NCI-H345 (cell line): ENCODE measurements around the gene DDX21.
"Not testable (repeated sequence)": the region's sequence is repeated elsewhere in the genome, so short reads cannot be mapped to it uniquely, and the experiment has no call there.

Experiments
- DNase-seq: peaks from one replicate; lab custom pipeline; 2025; lab: John Stamatoyannopoulos, UW

DDX21 gene

GRCh38 chr10:68988530-68989316, 32.8 kb downstream of the DDX21 start, which contains the start of gene KIFBP:
Gene KIFBP (plus strand): TSS chr10:68988803. CDS start chr10:68988833, 30 bp downstream.
- DNase-seq = peak; percentile 93

- DNase-seq = no peak
These were observed 33.5 kb downstream of the DDX21 start for GRCh38 chr10:68989317-68989990.

GRCh38 chr10:68992636-68993440, 36.9 kb downstream of the DDX21 start:
- no peak for DNase-seq

GRCh38 chr10:68997211-68997610, 41.2 kb downstream of the DDX21 start:
- DNase-seq = no peak

GRCh38 chr10:69004821-69005220, 48.9 kb downstream of the DDX21 start:
- no peak for DNase-seq

GRCh38 chr10:69005704-69006485, 49.9 kb downstream of the DDX21 start:
- DNase-seq = no peak

GRCh38 chr10:69007260-69007659, 51.3 kb downstream of the DDX21 start:
- DNase-seq = no peak

- DNase-seq = no peak
These were observed 53.4 kb downstream of the DDX21 start for GRCh38 chr10:69009360-69009759.

GRCh38 chr10:69010151-69010640, 54.2 kb downstream of the DDX21 start:
- no peak for DNase-seq

GRCh38 chr10:69012778-69013177, 56.8 kb downstream of the DDX21 start:
- DNase-seq = not testable (repeated sequence)

GRCh38 chr10:69014171-69014570, 58.2 kb downstream of the DDX21 start:
- DNase-seq = no peak

- no peak for DNase-seq
These were observed 62.6 kb downstream of the DDX21 start for GRCh38 chr10:69018613-69019012.

GRCh38 chr10:69022611-69023010, 66.6 kb downstream of the DDX21 start:
- DNase-seq = no peak

GRCh38 chr10:69025370-69025896, 69.5 kb downstream of the DDX21 start:
- DNase-seq = no peak

GRCh38 chr10:69033256-69033655, 77.3 kb downstream of the DDX21 start:
- no peak for DNase-seq
